Measurements from ENCODE around the gene XPNPEP2. TPM values are rescaled to one million over a fixed set of nuclear protein-coding genes. Genes with fewer than 3 reads are reported as not detected.
A peak's percentile ranks its signal among the peaks of the same experiment; 100 is the strongest.

The XPNPEP2 gene
- total RNA-seq, 1 donor from 2014 or later: 2.0 TPM

DNA sequence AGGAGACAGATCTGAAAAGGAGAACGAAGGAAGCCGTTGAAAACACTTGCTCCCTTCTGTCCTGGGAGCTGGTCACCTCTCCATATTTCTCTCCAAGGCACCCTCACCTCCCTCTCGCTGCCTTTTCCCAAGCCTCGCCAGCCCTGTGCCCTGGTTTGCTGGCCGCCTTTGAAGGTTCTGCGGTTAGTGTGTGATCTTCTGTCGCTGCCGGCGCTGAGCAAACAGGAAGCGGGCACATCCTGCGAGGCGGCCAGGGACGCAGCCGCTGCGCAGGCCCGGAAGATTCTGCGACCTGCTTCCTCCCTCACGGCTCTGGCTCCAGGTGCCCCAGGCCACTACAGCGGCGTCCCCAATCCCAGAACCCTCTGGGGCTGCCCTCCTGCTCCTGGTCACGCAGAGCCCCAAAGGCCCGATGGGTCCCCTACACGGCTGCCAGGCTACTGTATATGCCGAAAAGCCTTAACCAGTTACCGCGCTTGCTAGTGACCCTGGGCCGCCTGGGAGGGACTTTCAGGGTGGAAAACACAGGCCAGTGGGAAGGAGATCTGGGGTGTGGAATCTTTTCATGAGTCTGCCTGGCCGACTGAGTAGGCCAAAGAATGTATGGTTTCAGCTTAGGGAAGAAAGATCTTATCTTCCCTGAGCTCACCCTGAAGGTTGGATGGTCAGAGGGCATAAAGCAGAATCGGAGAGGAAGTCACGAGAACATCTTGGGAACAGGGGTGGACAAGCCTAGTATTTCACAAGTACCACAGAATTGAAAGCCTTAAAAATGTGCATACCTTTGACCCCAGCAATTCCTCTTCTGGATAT is 38.6 kb downstream of the XPNPEP2 start:
- peak; percentile 63 for DNase-seq (ENCODE audit: low spot score)
- peak; percentile 83 for ATAC-seq

DNA sequence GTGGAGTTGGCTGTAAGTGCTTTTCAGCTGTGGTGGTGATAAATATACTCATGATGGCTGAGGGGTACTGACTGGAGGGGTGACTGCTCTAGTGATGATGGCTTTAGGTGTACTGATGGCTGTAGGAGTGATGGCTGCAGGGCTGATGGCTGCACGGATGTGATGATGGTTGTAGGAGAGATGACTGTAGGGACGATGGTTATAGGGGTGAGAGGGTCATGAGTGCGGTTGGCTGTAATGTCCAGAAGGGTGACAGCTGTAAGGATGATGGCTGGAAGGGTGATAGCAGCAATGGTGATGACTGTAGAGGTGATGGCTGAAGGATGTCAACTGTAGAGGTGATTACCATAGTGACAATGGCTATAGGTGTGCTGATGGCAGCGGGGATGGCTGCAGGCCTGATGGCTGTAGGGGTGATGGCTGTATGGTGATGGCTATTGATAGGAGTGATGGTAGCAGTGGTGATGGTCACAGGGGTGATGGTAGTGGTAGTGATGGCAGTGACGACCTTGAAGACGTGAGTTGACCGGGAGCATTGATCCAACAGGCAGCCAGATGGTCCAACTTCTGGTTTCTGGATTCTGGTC is 40.4 kb downstream of the XPNPEP2 start:
- ATAC-seq (no peak), DNase-seq (ENCODE audit: low spot score) (no peak)

DNA sequence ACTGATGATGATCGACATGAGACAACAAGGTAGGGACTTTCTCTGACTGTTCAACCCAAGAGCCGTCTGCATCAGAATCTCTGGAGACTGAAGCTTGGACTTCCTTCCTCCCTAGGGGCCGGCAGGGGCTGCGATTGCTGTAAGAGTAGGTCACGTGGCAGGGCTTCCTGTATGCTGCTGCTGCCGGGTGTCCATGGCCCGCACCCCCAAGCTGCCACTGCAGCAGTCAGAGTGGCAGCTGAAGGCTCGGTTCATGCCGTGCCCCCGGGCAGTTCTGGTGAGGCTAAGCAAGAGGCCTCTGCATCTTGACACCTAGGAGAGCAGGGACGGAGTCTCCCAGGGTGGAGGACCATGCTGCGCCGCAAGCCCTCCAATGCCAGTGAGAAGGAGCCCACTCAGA is 41.0 kb downstream of the XPNPEP2 start, which contains the start of gene SASH3:
SASH3 (plus strand) TSS at position 203 of the 400 bp plus-strand sequence; CDS start at position 352, 149 bp downstream.
- DNase-seq (ENCODE audit: low spot score): no peak
- ATAC-seq: peak; percentile 24

DNA sequence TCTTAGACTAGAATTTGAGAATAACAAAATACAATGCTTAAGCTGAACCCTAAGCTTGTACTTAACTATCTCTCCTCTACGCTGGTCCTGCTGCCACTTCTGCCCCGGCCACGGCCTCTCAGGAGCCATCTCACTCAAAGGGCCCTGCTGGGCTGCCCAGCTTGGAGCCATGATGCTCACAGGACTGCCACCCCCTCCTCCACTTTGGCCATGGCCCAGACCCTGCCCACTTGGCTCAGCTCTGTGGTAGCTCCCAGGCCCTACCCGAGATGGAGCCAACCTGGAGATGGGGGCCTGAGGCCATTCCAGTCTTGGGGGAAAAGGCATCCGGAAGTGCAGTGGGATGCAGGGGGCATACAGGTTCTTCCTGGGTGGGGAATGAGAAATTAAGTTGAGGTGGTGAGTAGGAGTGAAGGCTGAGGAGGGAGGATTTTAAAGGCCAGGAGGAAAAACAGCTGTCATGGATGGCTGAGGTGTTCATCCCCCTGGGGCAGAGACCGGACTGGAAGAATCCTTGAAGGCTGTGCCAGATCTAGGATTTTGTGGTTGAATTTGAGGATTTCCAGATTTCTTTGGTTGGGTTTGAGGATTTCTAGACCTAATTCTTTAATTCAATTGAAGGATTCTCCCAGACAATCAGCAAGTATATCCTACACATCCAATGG is 41.8 kb downstream of the XPNPEP2 start:
- DNase-seq (ENCODE audit: low spot score) (no peak), ATAC-seq (no peak)

DNA sequence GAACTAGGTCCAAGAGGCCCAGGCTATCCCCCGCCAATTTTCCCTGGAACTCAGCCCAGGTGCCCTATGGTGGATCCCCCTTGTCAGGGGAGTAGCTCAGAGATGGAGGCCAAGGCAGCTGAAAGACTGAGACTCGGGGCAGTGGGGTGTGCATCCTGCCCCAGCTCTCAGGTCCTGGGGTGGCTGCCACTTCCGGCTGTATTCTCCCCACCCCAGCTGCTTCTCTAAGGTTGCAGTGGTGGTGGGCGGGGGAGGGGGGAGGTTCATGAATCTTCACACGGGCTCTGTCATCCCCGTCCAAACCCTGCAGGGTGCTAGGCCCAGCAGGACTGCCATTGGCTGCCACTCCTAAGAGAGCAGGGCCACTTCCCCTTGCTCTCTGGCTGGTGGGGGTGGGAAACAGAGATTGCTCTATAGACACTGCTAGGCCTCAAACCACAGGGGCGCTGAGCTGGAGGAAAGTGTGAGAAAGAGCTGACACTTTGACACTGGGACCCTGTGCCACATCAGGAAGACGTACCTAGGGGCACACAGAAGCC is 42.4 kb downstream of the XPNPEP2 start:
- no peak for DNase-seq (ENCODE audit: low spot score)

DNA sequence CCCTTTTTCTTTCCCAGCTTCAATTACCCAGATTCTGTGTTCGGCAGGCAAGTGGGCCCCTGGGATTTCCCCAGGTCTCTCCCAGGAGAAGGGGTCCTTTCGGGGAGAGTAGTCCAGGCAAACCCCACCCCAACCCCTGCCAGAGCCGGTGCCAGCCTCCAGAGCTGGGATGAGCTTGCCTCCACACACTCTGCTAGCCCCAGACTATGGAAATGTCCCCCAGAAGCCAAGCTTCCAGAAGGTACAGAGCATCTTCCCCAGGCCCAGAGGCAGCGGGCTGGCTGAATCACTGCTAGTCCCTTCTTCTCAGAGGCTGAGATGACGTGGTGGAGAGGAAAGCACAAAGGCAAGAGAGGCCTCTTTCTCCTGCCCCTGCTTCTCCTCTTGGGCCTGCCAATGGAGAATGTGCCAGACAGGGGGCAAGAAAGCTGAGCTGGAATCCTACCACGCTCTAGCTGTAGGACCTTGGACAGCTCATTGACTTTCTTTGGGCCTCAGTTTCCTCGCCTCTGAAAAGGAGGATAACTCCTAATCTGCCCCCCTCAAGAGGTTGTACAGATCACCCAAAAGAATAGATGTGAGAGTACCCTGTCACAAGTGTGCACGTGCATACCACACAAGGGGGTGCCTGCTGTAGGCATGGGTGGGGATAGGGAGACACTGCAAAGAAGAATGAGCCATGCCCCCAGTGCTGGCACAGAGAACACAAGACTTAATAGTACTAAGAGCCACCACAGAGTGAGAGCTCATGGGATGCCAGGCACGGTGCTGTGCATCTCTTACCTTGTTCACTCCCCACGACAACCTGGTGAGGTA is 43.1 kb downstream of the XPNPEP2 start:
- ATAC-seq: no peak
- DNase-seq (ENCODE audit: low spot score): no peak

More for the DNA sequence above, 42.4 kb downstream of the XPNPEP2 start:
- peak; percentile 32 for ATAC-seq

DNA sequence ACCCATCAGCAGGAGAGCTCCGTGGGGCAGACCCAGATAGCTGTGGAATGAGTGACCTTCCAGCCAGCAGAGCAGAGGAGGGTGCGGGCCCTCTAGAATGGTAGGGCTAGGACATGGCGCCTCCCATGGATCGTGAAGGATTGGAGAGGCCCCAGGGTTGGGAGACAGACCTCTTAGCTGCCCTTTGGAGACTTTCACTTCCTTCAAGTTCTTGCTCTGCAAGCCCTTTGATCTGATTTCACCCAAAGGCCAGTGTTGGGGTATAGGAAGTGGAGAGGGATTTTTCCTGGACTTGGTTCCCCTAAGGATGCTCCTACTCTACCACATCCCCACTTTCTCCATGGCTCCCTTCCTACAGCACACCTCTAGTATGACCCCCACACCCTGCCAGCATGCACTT is 43.9 kb downstream of the XPNPEP2 start:
- no peak for DNase-seq (ENCODE audit: low spot score)
- no peak for ATAC-seq

DNA sequence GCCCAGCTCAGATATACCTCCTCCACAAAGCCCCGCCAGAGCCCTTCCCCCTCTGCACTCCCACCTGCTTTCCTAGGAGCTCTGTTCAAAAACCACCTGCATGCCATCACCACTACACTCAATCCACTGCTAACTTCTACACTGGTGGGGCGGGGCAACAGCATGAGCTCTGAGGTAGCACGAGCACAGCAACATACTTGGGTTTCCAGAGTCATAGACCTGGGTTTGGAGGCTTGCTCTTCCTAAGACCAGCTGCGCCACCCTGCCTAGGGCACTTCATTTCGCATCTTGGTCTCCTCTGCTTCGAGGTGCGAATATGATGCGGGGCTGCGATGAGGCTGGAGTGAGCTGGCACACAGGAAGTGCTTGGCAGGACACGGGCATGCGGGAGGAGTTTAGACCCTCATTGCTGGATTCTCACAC is 44.5 kb downstream of the XPNPEP2 start:
- no peak for ATAC-seq
- no peak for DNase-seq (ENCODE audit: low spot score)

DNA sequence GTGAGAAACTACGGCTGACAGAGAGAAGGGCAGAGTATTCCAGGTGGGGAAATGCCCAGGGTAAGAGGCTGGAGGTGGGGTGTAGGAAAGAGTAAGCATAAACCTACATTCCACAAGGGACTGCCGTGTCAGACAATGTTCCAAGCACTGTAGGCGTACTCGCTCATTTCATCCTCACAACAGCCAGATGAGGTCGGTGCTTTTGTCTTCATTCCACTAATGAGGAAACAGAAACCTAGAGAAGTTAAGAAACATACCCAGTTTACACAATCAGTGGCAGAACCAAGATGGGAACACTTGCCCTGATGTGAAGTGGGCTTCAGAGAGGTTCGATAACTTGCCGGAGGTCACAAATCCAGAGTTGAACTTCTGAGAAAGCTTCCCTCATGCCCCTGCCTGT is 45.6 kb downstream of the XPNPEP2 start:
- no peak for ATAC-seq
- DNase-seq (ENCODE audit: low spot score): no peak

DNA sequence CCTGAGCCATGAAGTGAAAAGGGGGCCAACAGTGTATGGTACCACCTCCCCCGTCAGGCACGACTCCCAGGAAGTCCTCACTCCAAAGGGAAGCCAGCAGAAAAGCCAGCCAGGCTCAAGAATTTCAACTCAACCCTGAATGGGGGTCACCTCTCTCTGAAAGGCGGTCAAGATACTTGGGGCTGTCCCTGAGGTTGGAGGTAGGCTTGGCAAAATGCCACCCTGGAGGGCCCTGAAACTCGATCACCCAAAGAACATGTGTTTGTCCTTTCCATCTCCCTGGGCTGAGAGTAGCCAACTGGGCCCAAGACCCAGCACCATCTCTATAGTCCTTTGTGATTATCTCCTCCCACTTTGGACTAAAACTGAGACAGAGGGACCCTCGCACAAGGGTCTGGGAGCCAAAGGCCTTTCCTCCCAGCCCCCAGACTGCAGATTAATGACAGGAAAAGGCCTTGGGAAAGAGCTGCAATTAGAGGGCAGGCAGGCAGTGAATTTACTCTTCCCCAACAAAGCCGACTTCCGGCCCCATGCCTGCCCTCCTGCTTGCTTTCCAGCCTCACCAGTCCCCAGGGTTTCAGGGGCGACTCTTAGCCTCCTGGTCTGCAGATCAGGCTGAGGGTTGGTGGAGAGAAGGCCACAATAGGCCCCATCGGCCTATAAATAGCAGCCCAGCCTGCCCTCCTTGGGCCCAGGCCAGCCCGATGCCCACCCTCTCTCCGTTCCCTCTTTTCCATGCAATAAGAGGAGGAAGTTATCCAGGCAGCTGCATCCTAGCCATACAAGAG is 46.6 kb downstream of the XPNPEP2 start:
- no peak for DNase-seq (ENCODE audit: low spot score)
- no peak for ATAC-seq

DNA sequence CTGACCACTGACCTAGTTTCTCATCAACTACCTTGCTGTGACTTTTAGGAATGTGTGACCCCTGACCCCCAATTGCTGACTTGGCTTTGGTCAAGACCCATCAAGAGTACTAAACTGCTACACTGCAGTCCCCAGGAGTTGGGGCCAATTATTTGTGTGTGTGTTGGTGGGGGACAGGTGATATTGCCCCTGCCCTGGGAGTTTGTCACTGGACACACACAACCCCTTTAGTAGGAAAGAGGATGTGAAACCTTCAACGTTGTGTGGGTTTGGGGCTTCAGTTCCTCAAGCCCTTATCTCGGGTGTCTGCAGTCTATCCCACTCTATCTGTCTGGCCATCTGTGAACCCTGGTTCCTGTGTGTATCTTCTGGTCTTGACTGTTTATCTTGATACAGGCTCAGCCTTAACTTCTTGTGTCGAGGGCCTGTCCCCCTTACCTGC is 47.5 kb downstream of the XPNPEP2 start:
- no peak for DNase-seq (ENCODE audit: low spot score)
- ATAC-seq: no peak

DNA sequence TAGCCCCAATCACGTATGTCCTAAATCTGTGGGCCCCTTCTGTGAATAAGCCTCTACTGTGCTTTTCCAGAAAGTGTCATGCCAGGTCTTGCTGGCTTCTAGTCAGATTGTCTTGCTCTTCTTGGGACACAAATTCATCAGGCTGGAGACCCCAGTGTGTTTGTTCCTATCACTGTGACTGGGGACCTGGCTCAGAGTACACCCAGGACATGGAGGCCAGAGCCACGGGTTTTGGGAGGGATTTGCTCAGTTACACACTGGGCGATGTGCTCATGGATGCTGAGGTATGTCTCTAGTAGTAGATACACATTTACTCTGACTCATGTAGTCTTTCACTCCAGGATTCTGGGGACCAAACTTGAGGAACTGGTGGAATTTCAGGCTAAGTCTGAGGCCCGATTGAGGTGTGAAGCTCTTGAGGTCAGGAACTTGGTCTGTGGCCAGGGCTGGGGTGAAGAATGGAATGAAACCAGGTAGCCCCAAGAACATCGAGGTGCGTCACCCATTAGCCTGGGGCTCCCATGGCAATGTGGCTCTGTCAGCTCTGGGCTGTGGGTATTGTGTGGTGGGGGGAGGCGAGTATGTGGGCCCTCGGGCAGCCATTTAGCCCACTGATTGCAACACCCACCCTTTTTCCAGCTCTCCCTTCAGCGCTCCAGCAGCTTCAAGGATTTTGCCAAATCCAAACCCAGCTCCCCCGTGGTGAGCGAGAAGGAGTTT is 48.7 kb downstream of the XPNPEP2 start:
- ATAC-seq (no peak), DNase-seq (ENCODE audit: low spot score) (no peak)

DNA sequence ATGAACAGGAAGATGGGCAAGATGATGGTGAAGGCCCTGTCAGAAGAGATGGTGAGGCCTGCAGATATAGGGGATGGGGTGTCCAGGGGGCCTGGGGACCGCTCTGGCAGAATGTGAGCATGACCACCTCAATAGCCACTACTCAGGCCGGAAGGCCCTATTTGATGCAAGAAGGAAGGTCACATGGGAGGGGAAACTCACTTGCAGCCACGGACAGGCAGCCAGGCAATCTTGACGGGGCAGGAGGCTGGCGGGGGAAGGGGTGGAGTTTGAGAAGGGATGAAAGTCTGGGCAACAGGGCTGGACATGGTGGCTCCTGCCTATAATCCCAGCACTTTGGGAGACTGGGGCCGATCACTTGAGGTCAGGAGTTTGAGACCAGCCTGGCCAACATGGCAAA is 49.7 kb downstream of the XPNPEP2 start:
- ATAC-seq (no peak), DNase-seq (ENCODE audit: low spot score) (no peak)

DNA sequence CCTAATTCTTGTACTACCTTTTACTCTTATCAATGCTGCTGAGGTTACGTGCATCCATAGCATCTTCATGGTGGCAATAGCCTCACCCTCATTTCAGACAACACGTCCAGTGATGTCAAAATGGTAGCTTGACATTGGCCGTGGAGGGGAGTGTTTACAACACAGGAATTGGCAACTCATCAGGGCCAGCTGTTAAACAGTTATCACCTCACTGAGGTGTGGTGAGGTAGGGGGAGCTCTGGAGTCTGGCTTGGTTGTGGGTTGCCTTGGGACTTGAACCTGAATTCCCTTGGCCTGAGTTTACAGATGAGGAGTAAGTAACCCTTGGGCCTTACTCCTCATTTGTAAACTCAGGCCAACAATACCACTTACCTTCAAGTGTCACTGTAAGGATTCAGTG is 51.4 kb downstream of the XPNPEP2 start:
- ATAC-seq (no peak), DNase-seq (ENCODE audit: low spot score) (no peak)

DNA sequence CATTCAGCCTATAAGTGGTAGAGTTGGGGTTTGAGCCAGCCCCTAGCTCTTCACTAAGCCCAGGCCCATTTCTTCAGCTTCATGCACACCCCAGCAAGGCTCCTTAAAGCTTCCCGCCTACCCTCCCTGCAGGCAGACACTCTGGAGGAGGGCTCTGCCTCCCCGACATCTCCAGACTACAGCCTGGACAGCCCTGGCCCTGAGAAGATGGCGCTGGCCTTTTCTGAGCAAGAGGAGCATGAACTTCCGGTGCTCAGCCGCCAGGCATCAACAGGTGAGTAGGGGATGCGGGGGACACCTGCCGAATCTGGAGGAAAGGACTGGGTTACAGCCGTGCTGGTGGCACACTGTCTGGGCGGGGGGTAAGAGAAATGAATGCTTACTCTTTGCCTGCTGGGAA is 52.0 kb downstream of the XPNPEP2 start:
- no peak for DNase-seq (ENCODE audit: low spot score)
- ATAC-seq: no peak

DNA sequence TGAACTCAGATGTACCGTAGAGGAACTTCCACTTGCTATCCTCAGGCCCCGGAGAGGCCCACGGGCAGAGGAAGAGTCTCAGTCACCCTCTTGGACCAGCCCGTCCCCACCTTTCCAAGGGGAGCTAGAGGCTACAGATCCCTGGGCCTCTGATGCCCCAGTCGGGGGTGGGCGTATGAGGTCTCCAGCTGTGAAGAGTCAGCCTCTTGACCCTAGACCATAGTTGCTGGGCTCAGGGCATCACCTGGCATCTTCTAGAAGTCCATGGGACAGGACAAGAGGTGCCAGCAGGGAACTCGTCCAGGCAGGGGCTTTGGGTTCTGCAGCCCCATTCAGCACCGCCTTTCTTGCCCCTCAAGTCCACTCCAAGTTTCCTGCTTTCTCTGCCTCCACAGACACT is 52.6 kb downstream of the XPNPEP2 start:
- DNase-seq (ENCODE audit: low spot score) (no peak), ATAC-seq (no peak)

DNA sequence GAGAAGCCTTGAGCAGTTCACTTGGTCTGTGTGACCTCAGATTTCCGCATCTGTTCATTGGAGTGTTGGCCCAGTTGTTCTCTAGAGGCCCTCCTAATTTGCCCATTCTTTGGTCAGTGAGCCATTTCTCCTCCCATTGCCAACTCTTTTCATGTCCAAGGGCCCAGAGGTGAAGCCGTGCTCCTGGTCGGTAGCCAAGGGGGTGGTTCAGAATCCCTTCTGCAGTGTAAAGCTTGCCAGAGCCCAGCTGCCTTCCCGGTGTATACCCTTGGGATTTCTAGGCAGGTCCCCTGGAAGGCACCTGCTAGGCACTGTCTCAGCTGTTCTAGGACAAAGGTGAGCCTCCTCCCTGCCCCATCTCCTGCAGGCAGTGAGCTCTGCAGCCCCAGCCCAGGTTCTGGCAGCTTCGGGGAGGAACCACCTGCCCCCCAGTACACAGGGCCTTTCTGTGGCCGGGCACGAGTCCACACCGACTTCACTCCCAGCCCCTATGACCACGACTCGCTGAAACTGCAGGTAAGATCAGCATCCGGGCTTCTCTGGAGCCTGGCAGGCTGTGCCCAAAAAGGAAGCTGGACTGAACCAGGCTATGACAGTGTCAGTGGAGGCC is 53.3 kb downstream of the XPNPEP2 start:
- no peak for DNase-seq (ENCODE audit: low spot score)
- ATAC-seq: peak; percentile 58

DNA sequence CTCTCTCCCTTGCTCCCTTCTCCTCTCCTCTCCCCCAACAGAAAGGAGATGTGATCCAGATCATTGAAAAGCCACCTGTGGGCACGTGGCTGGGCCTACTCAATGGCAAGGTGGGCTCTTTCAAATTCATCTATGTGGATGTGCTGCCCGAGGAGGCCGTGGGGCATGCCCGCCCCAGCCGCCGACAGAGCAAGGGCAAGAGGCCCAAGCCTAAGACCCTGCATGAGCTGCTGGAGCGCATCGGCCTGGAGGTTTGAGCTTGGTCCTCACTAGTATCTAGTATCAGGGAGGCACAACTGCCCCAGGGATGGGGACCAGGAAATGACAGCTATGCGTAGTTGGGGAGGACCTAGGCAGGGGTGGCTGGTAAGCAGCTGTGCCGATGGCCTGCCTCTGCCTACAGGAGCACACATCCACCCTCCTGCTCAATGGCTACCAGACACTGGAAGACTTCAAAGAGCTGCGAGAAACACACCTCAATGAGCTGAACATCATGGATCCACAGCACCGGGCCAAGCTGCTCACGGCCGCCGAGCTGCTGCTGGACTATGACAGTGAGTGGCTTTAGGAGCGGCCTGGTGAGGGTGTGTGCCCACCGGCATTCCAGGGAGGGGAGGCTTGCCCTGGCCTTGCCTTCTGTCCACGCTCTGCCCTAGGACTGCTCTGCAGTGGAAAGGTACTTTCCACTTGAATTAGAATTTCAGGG is 54.0 kb downstream of the XPNPEP2 start:
- DNase-seq (ENCODE audit: low spot score) (no peak), ATAC-seq (no peak)
